Thyroid gland (tissue), 4 donors: ENCODE measurements around the gene CDCA4.

Source experiments
- CTCF ChIP-seq, 6 experiments: fragments of 200-600 bp in 3 of 6; fragments of 450-650 bp in 3 of 6; sonication (generic) in 3 of 6; IDR thresholded peaks; one replicate each; pipeline ENCODE4 v1.5.1; 2016 to 2019; ENCODE audit warnings: antibody characterized with exemption in 6 of 6, mild to moderate bottlenecking in 2 of 6, inconsistent platforms in 1 of 6, moderate library complexity in 1 of 6
- POLR2A ChIP-seq, 2 donors: fragments of 450-650 bp; IDR thresholded peaks; one replicate each; pipeline ENCODE4 v1.6.1; 2017; ENCODE audit warnings: antibody characterized with exemption in 2 of 2, mild to moderate bottlenecking in 2 of 2, moderate library complexity in 1 of 2

DNA sequence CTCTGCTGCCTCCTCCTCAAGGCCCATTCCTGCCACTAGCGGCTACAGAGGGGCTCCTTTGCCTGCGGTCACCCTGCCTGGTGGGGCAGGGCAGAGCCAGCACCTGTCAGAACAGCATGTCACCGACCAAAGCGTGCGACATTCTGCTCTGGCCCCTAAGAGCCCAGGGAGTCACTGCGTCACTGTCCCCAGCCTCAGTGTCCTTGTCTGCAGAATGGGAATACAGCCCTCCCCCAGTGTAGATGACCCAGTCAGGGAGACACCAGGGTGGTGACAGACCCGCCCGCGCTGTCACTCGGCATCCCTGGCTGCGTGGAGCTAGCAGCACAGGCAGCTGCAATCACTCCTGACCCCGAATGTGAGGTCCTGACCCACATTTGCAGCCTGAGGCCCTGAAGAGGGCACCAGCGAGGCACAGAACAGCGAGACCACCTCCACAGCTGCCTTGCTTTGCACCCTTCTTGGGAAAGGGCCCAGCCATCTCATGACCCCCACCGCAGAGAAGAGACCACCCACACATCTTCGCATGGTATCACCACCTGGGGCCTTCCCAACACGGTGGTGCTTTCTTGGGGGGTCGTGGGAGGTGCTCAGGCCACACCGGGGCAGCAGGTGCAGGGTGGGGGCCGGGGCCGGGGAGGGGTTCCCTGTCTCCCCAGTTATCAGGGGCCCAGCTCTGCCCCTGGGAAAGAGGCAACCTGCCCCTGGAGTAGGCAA is 45.2 kb downstream of the CDCA4 start:
- TF ChIP-seq CTCF (IDR thresholded peaks at IDR 0.05) (no peak), POLR2A (IDR thresholded peaks at IDR 0.05) (no peak)
